Esophagus squamous epithelium (tissue), 5 donors: ENCODE data around the gene BCL7C. TPM values are rescaled to one million over a fixed set of nuclear protein-coding genes. Genes with fewer than 3 reads are reported as not detected.

ENCODE experiments used
- DNase-seq: peaks from one replicate; lab custom pipeline; 2025; lab: John Stamatoyannopoulos, UW
- H3K27ac ChIP-seq, 4 donors: fragments of 200-600 bp; sonication (generic); one replicate each; pipeline ENCODE4 v1.5.1; 2016 to 2019; ENCODE audit warnings: mild to moderate bottlenecking in 1 of 4
- H3K27me3 ChIP-seq, 4 donors: fragments of 200-600 bp; sonication (generic); 1 replicate in 3 of 4; 2 replicates in 1 of 4; pipeline versions ENCODE4 v1.5.1 to v1.6.0; 2017 to 2021; ENCODE audit warnings: antibody characterized with exemption in 1 of 4
- H3K36me3 ChIP-seq, 3 donors: fragments of 200-600 bp; sonication (generic); one replicate each; pipeline ENCODE4 v1.5.1; 2016 to 2019
- H3K4me1 ChIP-seq, 3 donors: fragments of 200-600 bp; sonication (generic); one replicate each; pipeline ENCODE4 v1.5.1; 2017 to 2019
- H3K4me3 ChIP-seq, 4 donors: fragments of 200-600 bp; sonication (generic); 1 replicate in 3 of 4; 2 replicates in 1 of 4; pipeline ENCODE4 v1.5.1; 2016 to 2019; ENCODE audit warnings: mild to moderate bottlenecking in 2 of 4, moderate library complexity in 1 of 4
- H3K9me3 ChIP-seq, 3 donors: fragments of 200-600 bp; sonication (generic); one replicate each; pipeline ENCODE4 v1.5.1; 2016 to 2019
- CTCF ChIP-seq, 6 experiments: fragments of 450-650 bp in 4 of 6; fragments of 200-600 bp in 2 of 6; sonication (generic) in 2 of 6; IDR thresholded peaks; one replicate each; pipeline ENCODE4 v1.5.1; 2016 to 2019; ENCODE audit warnings: antibody characterized with exemption in 6 of 6, mild to moderate bottlenecking in 4 of 6, moderate library complexity in 4 of 6
- POLR2A ChIP-seq, 4 donors: fragments of 450-650 bp; IDR thresholded peaks; one replicate each; pipeline ENCODE4 v1.6.1; 2017; ENCODE audit warnings: antibody characterized with exemption in 4 of 4, mild to moderate bottlenecking in 4 of 4, moderate library complexity in 3 of 4
- WGBS, 2 donors: methylation state at CpG; one replicate each; pipeline ENCODE4 v1.1.5; 2018; 5-methylcytosine and 5-hydroxymethylcytosine counted together
- intact Hi-C: fragments of 100-400 bp; cut with DNase I; formaldehyde crosslinking; loops from one replicate; pipeline ENCODE4 v1.15.0; 2022
- total RNA-seq, 4 donors: library from RNA; depleted of rRNA; stranded (reverse); fragments of >200 nt; gene quantifications; one replicate each; pipeline ENCODE4 v1.1.0, GENCODE V29; 2016
- donor health status: DM: yes; HTN: yes; CAD: no.

Gene BCL7C
- total RNA-seq, 4 donors from 2014 or later = 16.2 to 41.4 (median 25.8) TPM

- H3K27me3 ChIP-seq = no peaks in the 10 kb centered on the region
- DNase-seq = no peak
- peaks cover 6 to 25% (median 7%) of the 10 kb centered on the region in 3 donors for H3K4me1 ChIP-seq
- 89 to 96% methylated on average over 6 to 7 of the region's 9 CpGs for WGBS, 2 donors
- intact Hi-C loops = loop anchor here (5.0 kb wide), 1 partner anchor 81 kb away; the partner anchor contains the start of gene FBXL19
- H3K36me3 ChIP-seq = no peaks in the 10 kb centered on the region
- no peaks in the 10 kb centered on the region for H3K9me3 ChIP-seq
- H3K4me3 ChIP-seq = no peak overlapping the region
- TF ChIP-seq CTCF (IDR thresholded peaks at IDR 0.05) = no peak
- TF ChIP-seq POLR2A (IDR thresholded peaks at IDR 0.05) = no peak
- no peak overlapping the region for H3K27ac ChIP-seq
Measured at GRCh38 chr16:30841332-30841731, 52.5 kb downstream of the BCL7C start.

GRCh38 chr16:30840611-30841010, 53.3 kb downstream of the BCL7C start:
- no peak overlapping the region for H3K27ac ChIP-seq
- WGBS, 2 donors = 88% methylated on average over 5 of the region's 5 CpGs
- intact Hi-C loops = loop anchor here (5.0 kb wide), 1 partner anchor 82 kb away; the partner anchor contains the start of gene FBXL19

GRCh38 chr16:30839523-30840227, 54.2 kb downstream of the BCL7C start:
- TF ChIP-seq CTCF (IDR thresholded peaks at IDR 0.05) (no peak), POLR2A (IDR thresholded peaks at IDR 0.05) (no peak)
- Histone ChIP-seq H3K4me1 (peaks cover 0 to 16% (median 0%) of the 10 kb centered on the region in 3 donors), H3K4me3 (no peak overlapping the region), H3K27me3 (no peaks in the 10 kb centered on the region), H3K27ac (peak overlapping the region in 3 of 4 donors; percentile 12 to 79 (median 28)), H3K9me3 (no peaks in the 10 kb centered on the region), H3K36me3 (no peaks in the 10 kb centered on the region)
- intact Hi-C loops = loop anchor here (5.0 kb wide), 1 partner anchor 83 kb away; the partner anchor contains the start of gene FBXL19
- 37 to 69% methylated on average over 5 of the region's 5 CpGs for WGBS, 2 donors
- DNase-seq = no peak

More at GRCh38 chr16:30840611-30841010, 53.3 kb downstream of the BCL7C start:
- H3K27me3 ChIP-seq = no peaks in the 10 kb centered on the region
- H3K36me3 ChIP-seq = no peaks in the 10 kb centered on the region
- no peak for TF ChIP-seq CTCF (IDR thresholded peaks at IDR 0.05)
- no peak for TF ChIP-seq POLR2A (IDR thresholded peaks at IDR 0.05)
- no peak overlapping the region for H3K4me3 ChIP-seq
- H3K4me1 ChIP-seq = peaks cover 6 to 25% (median 7%) of the 10 kb centered on the region in 3 donors
- H3K9me3 ChIP-seq = no peaks in the 10 kb centered on the region
- DNase-seq = no peak

- intact Hi-C loops = no loop called here
- H3K4me3 ChIP-seq = no peak overlapping the region
- DNase-seq = no peak
- H3K9me3 ChIP-seq = no peaks in the 10 kb centered on the region
- no peaks in the 10 kb centered on the region for H3K27me3 ChIP-seq
- peak overlapping the region in 3 of 4 donors; percentile 12 to 79 (median 28) for H3K27ac ChIP-seq
- TF ChIP-seq CTCF (IDR thresholded peaks at IDR 0.05) = peak in 1 of 6 experiments; percentile 4
- no peak for TF ChIP-seq POLR2A (IDR thresholded peaks at IDR 0.05)
- H3K36me3 ChIP-seq = no peaks in the 10 kb centered on the region
- WGBS, 2 donors = 45 to 88% methylated on average over 2 to 3 of the region's 3 CpGs
- peaks cover 0 to 16% (median 0%) of the 10 kb centered on the region in 3 donors for H3K4me1 ChIP-seq
Measured at GRCh38 chr16:30838876-30839471, 54.9 kb downstream of the BCL7C start.

DNA sequence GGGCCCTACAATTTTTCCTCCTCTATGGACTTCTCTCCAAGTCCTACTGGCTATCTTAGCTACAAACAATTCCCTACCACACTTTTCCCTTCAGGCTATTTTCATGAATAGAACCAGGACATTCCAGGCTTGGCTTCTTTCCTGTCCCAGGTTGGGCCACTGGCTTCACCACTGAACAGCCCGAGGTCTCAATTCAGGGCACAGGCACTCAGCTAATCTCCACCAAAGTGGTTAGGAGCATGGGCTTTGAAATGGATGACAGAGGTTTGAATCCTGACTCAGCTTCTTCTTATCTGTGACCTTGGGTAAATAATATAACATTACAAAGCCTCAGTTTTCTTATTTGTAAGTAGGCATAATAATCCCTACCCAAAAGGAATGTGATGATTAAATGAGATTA, 56.0 kb downstream of the BCL7C start:
- no peaks in the 10 kb centered on the region for H3K36me3 ChIP-seq
- H3K4me1 ChIP-seq = peaks cover 0 to 16% (median 0%) of the 10 kb centered on the region in 3 donors
- no peak for TF ChIP-seq POLR2A (IDR thresholded peaks at IDR 0.05)
- no peak for TF ChIP-seq CTCF (IDR thresholded peaks at IDR 0.05)
- no peak overlapping the region for H3K4me3 ChIP-seq
- no peaks in the 10 kb centered on the region for H3K27me3 ChIP-seq
- intact Hi-C loops = no loop called here
- no peak overlapping the region for H3K27ac ChIP-seq
- 58 to 70% methylated on average over 1 of the region's 1 CpG for WGBS, 2 donors
- no peaks in the 10 kb centered on the region for H3K9me3 ChIP-seq
- no peak for DNase-seq
